K562 (cell line): Measurements from ENCODE around the gene EPN2. TPM values are rescaled to one million over a fixed set of nuclear protein-coding genes. Genes with fewer than 3 reads are reported as not detected.
"Not testable (repeated sequence)": the region's sequence is repeated elsewhere in the genome, so short reads cannot be mapped to it uniquely, and the experiment has no call there.

Experiments
- ATAC-seq: fragments of 200-7000 bp; cut with Tn5 transposase; 3 replicates; pipeline ENCODE4 v1.9.1; 2020; ENCODE audit warnings: moderate library complexity
- Bru-seq: library from RNA; stranded (reverse); fragments of 400-500 nt; gene quantifications from one replicate; lab custom pipeline; 2021; lab: Mats Ljungman, UMichigan
- BruChase-seq, 2 experiments: library from RNA; stranded (reverse); fragments of 400-500 nt; gene quantifications; one replicate each; lab custom pipeline; 2021; lab: Mats Ljungman, UMichigan
- BruUV-seq: library from RNA; stranded (reverse); fragments of 400-500 nt; replicated peaks from 2 replicates; lab custom pipeline; 2021; lab: Mats Ljungman, UMichigan
- CTCF ChIA-PET: fragments of 300-600 bp; formaldehyde crosslinking; extraction: SDS; loops from one replicate; lab custom pipeline; 2021; ENCODE audit warnings: low intra/inter-chr PET ratio; lab: Yijun Ruan, JAX
- POLR2A ChIA-PET: fragments of 300-600, 350-650 bp; sonication (Branson Sonifier 250); formaldehyde crosslinking; extraction: SDS; loops from one replicate; lab custom pipeline; 2021; ENCODE audit warnings: antibody characterized with exemption, inconsistent platforms; lab: Yijun Ruan, JAX
- DNase-seq, 4 experiments: peaks; one replicate each; pipeline versions ENCODE4 v3.0.0 to v3.0.0-alpha.2; 2011 to 2018; ENCODE audit warnings: low spot score in 3 of 4, mixed read lengths in 3 of 4; ENCODE audit errors: extremely low read depth in 1 of 4
- FAIRE-seq: peaks from 2 replicates; lab custom pipeline; 2011; peaks lifted over from hg19 to GRCh38; lab: Jason Lieb, UNC
- H2AFZ ChIP-seq: 2 replicates; pipeline ENCODE4 v1.6.0; 2011; ENCODE audit warnings: low read depth, low read length, control low read depth, inconsistent platforms
- H3K27ac ChIP-seq: fragments of 200-600 bp; 3 replicates; pipeline ENCODE4 v1.8.0; 2011; ENCODE audit warnings: low read depth, mild to moderate bottlenecking, control low read depth, inconsistent platforms, low read length, moderate library complexity, mixed read lengths; ENCODE audit errors: extremely low read depth
- H3K27me3 ChIP-seq, 2 experiments: fragments of 300-600 bp in 1 of 2; 2 replicates in 1 of 2; 3 replicates in 1 of 2; pipeline versions ENCODE4 v1.6.0 to v1.8.0; 2011; ENCODE audit warnings: inconsistent platforms in 2 of 2, low read length in 2 of 2, mild to moderate bottlenecking in 1 of 2, mixed read lengths in 1 of 2, moderate library complexity in 1 of 2; ENCODE audit not compliant: control insufficient read depth in 2 of 2, insufficient read depth in 2 of 2
- H3K36me3 ChIP-seq: fragments of 300-600 bp; 3 replicates; pipeline ENCODE4 v1.8.0; 2011; ENCODE audit warnings: mild to moderate bottlenecking, low read length, inconsistent platforms; ENCODE audit not compliant: control insufficient read depth, insufficient read depth
- H3K4me1 ChIP-seq, 2 experiments: fragments of 200-600 bp in 1 of 2; replicated peaks in 1 of 2; 2 replicates in 1 of 2; 3 replicates in 1 of 2; pipeline versions ENCODE4 v1.5.1 to v1.8.0; 2011; ENCODE audit warnings: inconsistent platforms in 2 of 2, low read length in 2 of 2, mild to moderate bottlenecking in 1 of 2, mixed read lengths in 1 of 2, moderate library complexity in 1 of 2; ENCODE audit not compliant: control insufficient read depth in 2 of 2, insufficient read depth in 2 of 2
- H3K4me2 ChIP-seq: 2 replicates; pipeline ENCODE4 v1.6.1; 2011; ENCODE audit warnings: low read length, control low read depth, inconsistent platforms, mixed read lengths; ENCODE audit not compliant: insufficient read depth
- H3K4me3 ChIP-seq: fragments of 200-600 bp; sonication (generic), shearing (Covaris generic); 2 replicates; pipeline ENCODE4 v1.5.1; 2016; ENCODE audit warnings: control low read depth, inconsistent platforms
- H3K79me2 ChIP-seq: fragments of 200-600 bp; 3 replicates; pipeline ENCODE4 v1.8.0; 2011; ENCODE audit warnings: low read length, inconsistent platforms; ENCODE audit not compliant: control insufficient read depth, insufficient read depth
- H3K9ac ChIP-seq, 2 experiments: 2 replicates each; pipeline versions ENCODE4 v1.6.0 to v1.6.1; 2011; ENCODE audit warnings: low read depth in 2 of 2, low read length in 2 of 2, control low read depth in 1 of 2, inconsistent platforms in 1 of 2, mild to moderate bottlenecking in 1 of 2, mixed read lengths in 1 of 2; ENCODE audit not compliant: insufficient read depth in 1 of 2
- H3K9me1 ChIP-seq: one replicate; pipeline ENCODE4 v1.6.0; 2011; ENCODE audit warnings: inconsistent platforms, mild to moderate bottlenecking, low read length, moderate library complexity; ENCODE audit not compliant: control insufficient read depth, insufficient read depth
- H3K9me3 ChIP-seq: replicated peaks from 2 replicates; pipeline ENCODE4 v1.5.1; 2011; ENCODE audit warnings: low read depth, low read length, inconsistent platforms; ENCODE audit not compliant: control insufficient read depth, insufficient read depth
- H4K20me1 ChIP-seq: replicated peaks from 2 replicates; pipeline ENCODE4 v1.6.1; 2011; ENCODE audit warnings: low read length, inconsistent platforms, mixed read lengths; ENCODE audit not compliant: control insufficient read depth, insufficient read depth
- YY1 ChIP-seq, 3 experiments: IDR thresholded peaks; 2 replicates each; pipeline ENCODE4 v1.6.1; 2011; ENCODE audit warnings: low read length in 2 of 3, mild to moderate bottlenecking in 2 of 3, moderate library complexity in 2 of 3, borderline replicate concordance in 1 of 3, control low read depth in 1 of 3, low read depth in 1 of 3; ENCODE audit not compliant: insufficient read depth in 3 of 3, insufficient replicate concordance in 2 of 3, control insufficient read depth in 1 of 3, insufficient read length in 1 of 3; ENCODE audit errors: extremely low read depth in 1 of 3
- WGBS: fragments of 100-300 bp; shearing (Covaris generic); methylation state at CpG from one replicate; pipeline ENCODE4 v1.1.6; 2016; ENCODE audit warnings: low coverage, mixed read lengths; ENCODE audit not compliant: insufficient coverage; ENCODE audit errors: missing lambda C conversion rate; 5-methylcytosine and 5-hydroxymethylcytosine counted together
- in situ Hi-C: fragments of 300-500 bp; cut with MboI; formaldehyde crosslinking; loops from 4 replicates; pipeline ENCODE4 v1.15.0; 2018; ENCODE audit warnings: inconsistent platforms, mixed read lengths
- intact Hi-C: fragments of 100-400 bp; cut with micrococcal nuclease; formaldehyde crosslinking; loops from 2 replicates; pipeline ENCODE4 v1.14.2; 2022
- long read RNA-seq, 3 experiments: library from polyadenylated mRNA in 2 of 3; library from RNA in 1 of 3; unstranded in 2 of 3; stranded (forward) in 1 of 3; transcript quantifications; one replicate each; pipeline ENCODE4 v2.0.0, GENCODE V29; 2019 to 2022
- polyA minus RNA-seq, 3 experiments: library from RNA; depleted of rRNA, polyadenylated mRNA; stranded (reverse); fragments of >200 nt; gene quantifications; 2 replicates each; pipeline ENCODE4 v1.2.3, GENCODE V29; 2011
- polyA plus RNA-seq, 8 experiments: library from polyadenylated mRNA; depleted of rRNA in 4 of 8; stranded (reverse) in 5 of 8; unstranded in 3 of 8; fragments of >200 nt; fragmentation: Nextera tagmentation in 2 of 8; fragmentation: Illumina TruSeq in 1 of 8; extraction: Ambion mirVana in 2 of 8; extraction: Trizol in 1 of 8; gene quantifications; 2 replicates each; pipeline versions ENCODE4 v1.2.1 to v1.2.3, GENCODE V29; 2011 to 2014; ENCODE audit warnings: inconsistent platforms in 1 of 8, missing spikeins in 1 of 8
- total RNA-seq, 7 experiments: library from RNA; depleted of rRNA in 6 of 7; stranded (reverse); fragments of >200 nt in 6 of 7; fragmentation: Illumina TruSeq in 2 of 7; extraction: Trizol in 2 of 7; gene quantifications; 2 replicates each; pipeline versions ENCODE4 v1.2.1 to v1.2.3, GENCODE V29; 2011 to 2021; ENCODE audit warnings: low replicate concordance in 1 of 7
- TF ChIP-seq, protein P1 (sequence below): fragments of 200-800 bp; sonication (Bioruptor generic); IDR thresholded peaks from 2 replicates; pipeline ENCODE4 v1.6.1; 2017; ENCODE audit warnings: missing genetic modification characterization, missing compliant biosample characterization

EPN2 gene
- total RNA-seq (2011; cell fraction: chromatin; rRNA removed; ENCODE audit: low replicate concordance), result 57.2 and 65.1 TPM in 2 replicates
- total RNA-seq (2011; cell fraction: nucleolus; rRNA removed), result 32.2 and 33.7 TPM in 2 replicates
- 38.0 and 45.9 TPM in 2 replicates for total RNA-seq (2011; cell fraction: nucleoplasm; rRNA removed)
- total RNA-seq (2014; rRNA removed), result 8.7 and 8.9 TPM in 2 replicates
- 5.8 and 8.3 TPM in 2 replicates for total RNA-seq (2014; rRNA removed; fragmentation: Illumina TruSeq; extraction: Trizol)
- total RNA-seq (2015; rRNA removed; fragmentation: Illumina TruSeq; extraction: Trizol), result 6.5 and 8.7 TPM in 2 replicates
- 12.9 and 14.0 TPM in 2 replicates for total RNA-seq (2021)
- 8.8 and 10.4 TPM in 2 replicates for polyA plus RNA-seq (2011; rRNA removed)
- polyA plus RNA-seq (2011; cell fraction: cytosol; rRNA removed), result 8.6 and 15.3 TPM in 2 replicates
- 28.6 and 45.3 TPM in 2 replicates for polyA plus RNA-seq (2011; cell fraction: nucleus; rRNA removed)
- polyA plus RNA-seq (2012), result 10.2 and 10.7 TPM in 2 replicates
- 7.4 and 9.0 TPM in 2 replicates for polyA plus RNA-seq (2014; fragmentation: Illumina TruSeq; extraction: Trizol)
- polyA plus RNA-seq (2014; fragmentation: Nextera tagmentation; extraction: Ambion mirVana), result 1 to 10 TPM; 1.0 to 1.3 TPM
- 9.1 and 10.3 TPM in 2 replicates for polyA plus RNA-seq (2014; rRNA removed)
- polyA minus RNA-seq (2011; rRNA and poly(A)+ RNA removed), result 16.7 and 22.5 TPM in 2 replicates
- polyA minus RNA-seq (2011; cell fraction: cytosol; rRNA and poly(A)+ RNA removed), result 7.3 and 8.6 TPM in 2 replicates
- 16.4 and 21.3 TPM in 2 replicates for polyA minus RNA-seq (2011; cell fraction: nucleus; rRNA and poly(A)+ RNA removed)
- Bru-seq, nascent RNA, result percentile 63 among the genes with signal in this experiment
- percentile 63 among the genes with signal in this experiment for BruChase-seq, experiment 1, labeled RNA remaining after a 2-hour chase
- percentile 61 among the genes with signal in this experiment for BruChase-seq, experiment 2, labeled RNA remaining after a 6-hour chase
- long read RNA-seq, experiment 1, full-length matches to known transcripts, result 7 of 17 reads
- long read RNA-seq, experiment 1, partial matches to known transcripts, result 1 of 17 reads
- long read RNA-seq, experiment 1, other reads (novel, unspliced or antisense), result 9 of 17 reads
- long read RNA-seq, experiment 2, partial matches to known transcripts, result 0 of 6 reads
- long read RNA-seq, experiment 2, other reads (novel, unspliced or antisense), result 6 of 6 reads
- long read RNA-seq, experiment 3, partial matches to known transcripts, result 0 of 1 reads
- long read RNA-seq, experiment 3, other reads (novel, unspliced or antisense), result 1 of 1 reads

DNA sequence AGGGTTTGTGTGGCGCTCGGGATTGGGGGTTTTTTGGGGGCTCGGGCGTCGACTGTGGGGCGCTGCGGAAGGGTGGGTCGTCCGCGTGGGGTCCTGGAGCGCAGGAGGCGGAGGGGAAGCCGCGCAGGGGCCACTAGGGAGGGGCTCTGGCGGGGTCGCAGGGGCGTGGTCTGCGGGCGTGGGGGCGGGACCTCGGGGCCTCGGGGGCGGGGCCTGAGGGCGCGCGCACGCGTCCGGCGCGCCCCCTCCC is at the start of gene EPN2:
Gene EPN2, plus strand, starts transcription at position 228 of the 250 bp plus-strand sequence. CDS start 45,754 bp downstream, outside the sequence.
- BruUV-seq, FAIRE-seq, CTCF ChIA-PET, H3K9me1 ChIP-seq, ATAC-seq, H3K36me3 ChIP-seq, H3K9me3 ChIP-seq, intact Hi-C loops, in situ Hi-C loops, H3K27me3 ChIP-seq, H4K20me1 ChIP-seq: not testable (repeated sequence)
- peak in 1 of 3 experiments; percentile 85 for TF ChIP-seq YY1 (IDR thresholded peaks at IDR 0.05; ENCODE audit: borderline replicate concordance in 1 of 3, control insufficient read depth in 1 of 3, extremely low read depth in 1 of 3, insufficient read depth in 3 of 3, insufficient read length in 1 of 3, insufficient replicate concordance in 2 of 3, low read depth in 1 of 3, low read length in 2 of 3)
- TF ChIP-seq, protein P1, sequence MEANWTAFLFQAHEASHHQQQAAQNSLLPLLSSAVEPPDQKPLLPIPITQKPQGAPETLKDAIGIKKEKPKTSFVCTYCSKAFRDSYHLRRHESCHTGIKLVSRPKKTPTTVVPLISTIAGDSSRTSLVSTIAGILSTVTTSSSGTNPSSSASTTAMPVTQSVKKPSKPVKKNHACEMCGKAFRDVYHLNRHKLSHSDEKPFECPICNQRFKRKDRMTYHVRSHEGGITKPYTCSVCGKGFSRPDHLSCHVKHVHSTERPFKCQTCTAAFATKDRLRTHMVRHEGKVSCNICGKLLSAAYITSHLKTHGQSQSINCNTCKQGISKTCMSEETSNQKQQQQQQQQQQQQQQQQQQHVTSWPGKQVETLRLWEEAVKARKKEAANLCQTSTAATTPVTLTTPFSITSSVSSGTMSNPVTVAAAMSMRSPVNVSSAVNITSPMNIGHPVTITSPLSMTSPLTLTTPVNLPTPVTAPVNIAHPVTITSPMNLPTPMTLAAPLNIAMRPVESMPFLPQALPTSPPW, result peak; percentile 17; the same call in 1 of the 2 replicates
- peak within 1 kb of the TSS; percentile 82 for H2AFZ ChIP-seq
- DNase-seq, result peak; percentile 54 to 78 (median 76)
- peak within 1 kb of the TSS; percentile 84 for H3K4me2 ChIP-seq
- H3K79me2 ChIP-seq, result peaks cover 23% of the 10 kb centered on the region
- H3K4me1 ChIP-seq, result peaks cover 9 to 11% of the 10 kb centered on the region in 2 experiments
- POLR2A ChIA-PET, result interaction anchor here (0.5 kb wide), 1 partner anchor 1436 kb away, joined by 3 read pairs; no protein-coding TSS in a partner anchor
- H3K9ac ChIP-seq, result peak within 1 kb of the TSS; percentile 81 to 98
- peak within 1 kb of the TSS; percentile 84 for H3K4me3 ChIP-seq
- WGBS, result no CpG with 5 or more reads among the region's 31 CpGs
- peak within 1 kb of the TSS; percentile 69 for H3K27ac ChIP-seq
